ENCODE results near the gene KRTAP5-2.
"Not testable (repeated sequence)": the region's sequence is repeated elsewhere in the genome, so short reads cannot be mapped to it uniquely, and the experiment has no call there.

Gene KRTAP5-2

DNA sequence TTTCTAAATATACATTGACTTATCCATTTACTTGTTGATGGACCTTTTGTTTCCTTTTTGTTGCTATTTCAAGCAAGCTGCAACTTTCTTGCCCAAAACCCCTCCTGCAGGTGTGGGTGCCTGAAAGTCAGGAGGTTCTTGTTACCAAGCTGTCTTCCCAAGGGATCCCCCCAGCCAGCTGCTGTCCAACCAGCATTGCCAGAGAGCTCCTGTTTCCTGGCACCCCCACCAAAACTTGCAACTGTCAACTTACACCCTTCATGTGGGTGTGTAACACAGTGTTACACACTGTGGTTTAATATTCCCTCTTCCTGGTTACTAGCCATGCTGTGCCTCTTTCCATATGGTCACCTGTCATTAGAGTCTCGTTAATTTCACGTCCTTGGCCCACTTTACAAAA is 11.4 kb downstream of the KRTAP5-2 start:
- no peak for DNase-seq

DNA sequence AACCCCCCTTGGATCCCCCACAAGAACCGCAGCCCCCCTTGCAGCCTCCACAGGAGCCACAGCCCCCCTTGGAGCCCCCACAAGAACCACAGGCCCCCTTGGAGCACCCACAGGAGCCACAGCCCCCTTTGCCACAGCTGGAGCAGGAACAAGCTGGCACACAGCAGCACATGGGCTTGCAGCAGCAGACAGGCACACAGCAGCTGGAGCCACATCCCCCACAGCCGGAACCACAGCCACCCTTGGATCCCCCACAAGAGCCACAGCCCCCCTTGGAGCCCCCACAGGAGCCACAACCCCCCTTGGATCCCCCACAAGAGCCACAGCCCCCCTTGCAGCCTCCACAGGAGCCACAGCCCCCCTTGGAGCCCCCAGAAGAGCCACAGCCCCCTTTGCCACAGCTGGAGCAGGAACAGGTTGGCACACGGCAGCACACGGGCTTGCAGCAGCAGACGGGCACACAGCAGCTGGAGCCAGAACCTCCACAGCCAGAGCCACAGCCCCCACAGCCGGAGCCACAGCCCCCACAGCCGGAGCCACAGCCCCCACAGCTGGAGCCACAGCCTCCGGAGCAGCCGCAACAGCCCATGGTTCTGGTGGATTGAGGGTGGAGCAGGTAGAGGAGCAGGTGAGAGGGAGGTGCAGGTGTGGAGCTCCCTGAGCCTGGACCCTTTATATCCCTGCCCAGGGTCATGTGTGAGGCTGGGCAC is 13.3 kb downstream of the KRTAP5-2 start, which contains the start of gene KRTAP5-1:
TSS of gene KRTAP5-1 (minus strand) at position 623 of the 710 bp plus-strand sequence. CDS start at position 589, 34 bp downstream.
- not testable (repeated sequence) for DNase-seq

DNA sequence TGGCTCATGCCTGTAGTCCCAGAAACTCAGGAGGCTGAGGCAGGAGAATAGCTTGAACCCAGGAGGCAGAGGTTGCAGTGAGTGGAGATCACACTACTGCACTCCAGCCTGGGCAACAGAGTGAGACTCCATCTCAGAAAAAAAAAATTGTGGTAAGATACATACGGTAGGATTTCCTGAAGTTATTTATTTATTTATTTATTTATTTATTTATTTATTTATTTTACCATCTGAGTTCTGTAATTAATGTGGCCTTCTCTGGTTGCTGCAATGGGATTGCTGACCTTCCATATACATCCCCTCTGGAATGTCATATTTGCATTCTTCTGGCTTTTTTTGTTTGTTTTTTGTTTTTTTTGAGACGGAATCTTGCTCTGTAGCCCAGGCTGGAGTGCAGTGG is 15.2 kb downstream of the KRTAP5-2 start:
- DNase-seq, result not testable (repeated sequence)

DNA sequence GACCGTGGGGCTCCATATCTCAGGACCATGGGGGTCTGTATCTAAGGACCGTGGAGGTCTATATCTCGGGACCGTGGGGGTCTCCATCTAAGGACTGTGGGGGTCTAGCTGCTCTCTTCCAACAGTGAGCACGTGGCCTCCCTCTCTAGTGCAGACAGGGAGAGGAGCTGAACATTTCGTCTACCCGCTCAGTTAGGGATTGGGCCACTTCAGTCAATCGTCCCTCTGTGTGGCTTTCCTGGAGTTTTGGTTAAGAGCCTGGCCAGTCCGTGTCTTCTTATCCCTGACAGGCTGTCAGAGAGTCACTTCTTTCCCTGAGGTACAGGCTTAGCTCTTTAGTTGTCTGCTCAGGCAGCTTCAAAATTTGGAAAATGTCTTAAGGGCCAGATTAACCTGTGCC is 16.1 kb downstream of the KRTAP5-2 start:
- no peak for DNase-seq

DNA sequence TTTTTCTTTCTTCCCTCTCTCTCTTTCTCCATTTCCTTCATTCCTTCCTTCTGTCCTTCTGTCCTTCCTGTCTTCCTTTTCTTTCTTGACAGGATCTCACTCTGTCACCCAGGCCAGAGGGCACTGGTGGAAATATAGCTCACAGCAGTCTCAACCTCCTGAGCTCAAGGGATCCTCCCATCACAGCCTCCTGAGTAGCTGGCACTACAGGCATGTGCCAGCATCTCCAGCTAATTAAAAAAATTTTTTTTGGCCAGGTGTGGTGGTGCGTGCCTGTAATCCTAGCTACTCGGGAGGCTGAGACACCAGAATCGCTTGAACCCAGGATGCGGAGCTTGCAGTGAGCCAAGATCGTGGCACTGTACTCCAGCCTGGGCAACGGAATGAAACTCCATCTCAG is 21.3 kb downstream of the KRTAP5-2 start:
- DNase-seq, result no peak

DNA sequence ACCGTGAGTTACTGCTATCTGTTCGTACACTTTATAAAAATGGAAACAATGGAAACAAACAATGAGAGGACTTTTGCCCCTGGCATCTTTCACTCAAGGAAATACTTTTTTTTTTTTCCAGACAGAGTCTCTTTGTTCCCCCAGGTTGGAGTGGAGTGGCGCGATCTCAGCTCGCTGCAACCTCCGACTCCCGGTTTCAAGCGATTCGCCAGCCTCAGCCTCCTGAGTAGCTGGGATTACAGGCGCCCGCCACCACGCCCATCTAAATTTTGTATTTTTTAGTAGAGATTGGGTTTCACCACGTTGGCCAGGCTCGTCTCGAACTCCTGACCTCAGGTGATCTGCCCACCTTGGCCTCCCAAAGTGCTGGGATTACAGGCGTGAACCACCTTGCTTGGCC is 22.3 kb downstream of the KRTAP5-2 start:
- not testable (repeated sequence) for DNase-seq

DNA sequence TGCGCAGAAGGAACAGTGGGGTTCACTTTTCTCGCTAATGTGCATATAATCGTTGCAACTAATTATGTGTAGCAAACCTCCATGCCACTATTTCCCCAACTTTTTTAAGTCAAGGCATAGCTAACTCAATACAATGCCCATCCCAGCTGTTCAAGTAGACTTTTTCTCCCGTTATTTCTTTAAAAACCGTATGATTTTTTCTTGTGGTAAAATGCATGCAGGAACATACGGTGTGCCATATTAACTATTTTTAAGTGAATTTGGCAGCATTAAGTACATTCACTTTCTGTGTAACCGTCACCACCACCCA is 23.2 kb downstream of the KRTAP5-2 start:
- no peak for DNase-seq

DNA sequence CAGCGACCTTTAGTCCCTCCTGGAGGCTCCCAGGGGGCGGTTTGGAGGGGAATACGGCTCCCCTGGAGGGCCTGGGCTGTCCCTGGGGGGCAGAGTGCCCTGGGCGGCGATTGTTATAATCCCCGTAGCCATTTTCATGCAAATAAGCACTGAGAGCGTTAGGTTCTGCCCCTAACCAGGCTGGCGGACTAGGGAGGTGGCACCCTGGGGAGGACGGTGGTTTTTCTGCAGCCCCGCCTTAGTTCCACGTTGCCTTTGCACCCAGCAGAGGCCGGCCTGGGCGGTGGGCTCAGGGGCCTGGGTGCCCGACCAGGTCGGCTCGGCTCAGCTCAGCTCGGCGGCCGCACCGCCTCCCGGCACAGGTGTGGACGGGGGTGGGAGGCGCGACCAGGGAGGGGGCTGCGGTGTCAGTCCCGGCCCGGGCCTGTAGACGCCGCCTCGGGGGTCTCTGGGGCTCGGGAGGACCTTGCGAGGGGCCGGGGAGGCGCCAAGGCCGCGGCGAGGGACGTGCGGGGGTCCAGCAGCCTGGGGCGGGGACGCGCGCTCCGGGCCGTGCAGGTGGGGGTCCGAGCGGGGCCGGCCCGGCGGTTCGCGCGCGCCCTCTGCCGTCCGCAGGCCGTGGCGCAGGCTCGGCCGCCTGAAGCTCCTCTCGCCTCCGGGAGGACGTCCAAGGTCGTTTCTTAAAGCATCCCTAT is 23.7 kb downstream of the KRTAP5-2 start:
- peak; percentile 68 to 71 for DNase-seq

DNA sequence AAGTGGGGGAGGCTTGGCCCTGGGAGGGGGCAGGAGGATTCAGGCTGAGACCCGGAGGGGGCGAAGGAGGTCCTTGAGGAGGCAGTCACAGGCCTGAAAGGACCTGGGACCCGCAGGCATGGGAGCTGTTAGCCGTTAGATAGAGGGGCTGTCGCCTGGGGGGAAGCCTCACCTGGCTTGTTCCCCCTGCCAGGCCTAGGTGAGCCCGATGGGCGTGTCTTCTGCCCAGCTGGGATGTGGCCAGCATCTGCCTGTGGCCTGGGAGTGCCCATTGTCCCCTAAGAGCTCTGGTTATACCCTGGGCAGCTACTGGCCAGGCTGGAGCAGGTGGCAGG is 24.2 kb downstream of the KRTAP5-2 start:
- no peak for DNase-seq

DNA sequence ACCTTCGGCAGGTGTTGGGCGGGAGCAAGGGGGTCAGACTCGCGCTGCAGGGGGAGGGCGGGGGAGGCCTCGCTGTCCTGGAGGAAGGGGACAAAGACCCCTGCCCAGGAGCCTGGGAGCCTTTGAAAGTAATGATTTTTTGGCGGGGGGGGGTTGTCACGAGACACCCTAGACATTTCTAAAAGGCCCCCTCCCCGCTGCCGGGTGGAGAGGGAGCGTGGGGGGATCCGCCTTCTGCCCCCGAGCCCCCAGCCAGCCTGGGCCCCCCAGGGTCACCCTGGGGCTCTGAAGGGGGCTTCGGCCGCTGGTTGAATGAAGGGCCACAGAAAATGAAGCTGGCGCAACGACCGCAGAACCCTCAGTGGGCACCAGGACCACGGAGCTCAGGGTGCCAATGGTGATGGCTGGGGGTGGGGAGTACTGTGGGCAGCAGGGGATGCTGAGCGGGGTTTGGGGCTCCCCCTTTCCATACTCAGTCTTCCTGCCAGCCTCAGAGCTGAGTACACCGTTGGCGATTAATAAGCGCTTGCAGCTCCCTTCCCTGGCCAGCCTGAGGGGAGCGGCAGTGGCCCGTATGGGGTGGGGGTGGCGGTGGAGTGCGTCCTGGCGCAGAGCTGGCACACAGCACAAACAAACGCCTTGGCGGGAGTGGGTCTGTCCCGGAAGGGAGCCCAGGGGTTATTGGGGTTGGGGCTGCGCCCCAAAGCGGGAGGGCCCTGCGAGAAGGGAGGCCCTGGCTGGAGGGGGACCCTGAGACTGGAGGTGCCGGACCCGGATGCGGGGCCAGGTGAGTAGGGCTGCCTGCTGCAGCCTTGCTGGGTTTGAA is 24.8 kb downstream of the KRTAP5-2 start:
- DNase-seq, result peak; percentile 36 to 62

DNA sequence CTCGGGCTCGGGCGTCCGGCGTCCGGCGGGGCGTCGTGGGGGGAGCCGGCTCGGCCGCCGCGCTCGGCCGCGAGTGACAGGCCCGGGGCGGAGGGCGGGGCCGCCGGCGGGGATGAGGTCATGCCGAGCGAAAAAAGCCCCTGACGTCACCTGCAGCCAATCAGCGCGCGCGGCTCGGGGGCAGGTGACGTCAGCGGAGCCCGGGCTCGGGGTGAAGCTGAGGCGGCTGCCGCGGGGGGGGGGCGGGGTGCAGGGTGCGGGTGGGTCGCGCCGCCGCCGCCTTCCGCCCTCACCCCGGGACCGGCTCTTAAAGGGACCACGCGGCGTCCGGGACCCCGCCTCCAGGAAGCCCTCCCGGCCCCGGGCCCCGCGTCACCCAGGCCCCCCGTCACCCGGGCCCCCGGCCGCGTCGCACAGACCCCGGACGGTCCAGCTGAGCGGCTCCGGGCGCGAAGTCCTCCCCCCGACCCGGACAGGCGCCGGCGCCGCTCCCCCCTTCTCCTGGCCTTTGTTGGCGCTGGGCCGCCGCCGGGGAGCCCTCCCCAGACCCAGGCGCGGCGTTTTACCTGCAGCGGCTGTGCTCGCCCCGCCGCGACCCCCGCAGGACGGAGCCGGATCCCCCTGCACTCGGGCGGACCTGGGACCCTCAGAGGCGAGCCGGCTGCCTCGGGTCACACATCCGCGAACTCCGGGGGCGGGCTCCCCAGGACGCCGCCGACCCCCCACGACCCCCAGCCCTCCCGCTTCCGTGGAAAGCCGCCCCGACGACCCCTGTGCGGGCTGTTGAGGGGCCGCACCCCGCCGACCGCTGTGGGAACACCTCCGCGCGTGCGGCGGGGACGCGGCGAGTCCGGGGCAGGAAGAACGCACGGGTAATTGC is 25.7 kb downstream of the KRTAP5-2 start, which contains the start of gene DUSP8:
TSS of gene DUSP8 (minus strand) at position 75 of the 880 bp plus-strand sequence. CDS start 6,445 bp downstream, outside the sequence.
- DNase-seq, result peak; percentile 94 to 97

DNA sequence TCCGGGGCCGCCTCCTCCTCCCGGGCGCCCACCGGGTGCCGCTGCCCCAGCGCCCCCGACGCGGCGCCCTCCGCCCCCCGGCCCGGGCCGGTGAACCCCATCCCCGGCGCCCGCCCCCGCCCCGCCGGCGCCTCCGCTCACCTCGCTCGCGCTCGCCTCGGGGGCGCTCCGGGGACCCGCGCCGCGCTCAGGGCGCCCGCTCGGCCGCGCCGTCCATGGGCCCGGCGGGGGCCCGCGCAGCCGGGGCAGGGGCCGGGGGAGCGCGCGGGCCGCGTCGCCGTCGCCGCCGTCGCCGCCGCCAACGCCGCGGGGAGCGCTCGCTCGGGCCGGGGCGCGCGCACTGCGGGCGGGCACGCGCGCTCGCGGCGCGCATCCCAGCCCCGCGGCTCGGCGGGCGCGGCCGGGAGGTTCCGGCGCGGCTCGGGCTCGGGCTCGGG is 26.3 kb downstream of the KRTAP5-2 start:
- DNase-seq, result no peak

DNA sequence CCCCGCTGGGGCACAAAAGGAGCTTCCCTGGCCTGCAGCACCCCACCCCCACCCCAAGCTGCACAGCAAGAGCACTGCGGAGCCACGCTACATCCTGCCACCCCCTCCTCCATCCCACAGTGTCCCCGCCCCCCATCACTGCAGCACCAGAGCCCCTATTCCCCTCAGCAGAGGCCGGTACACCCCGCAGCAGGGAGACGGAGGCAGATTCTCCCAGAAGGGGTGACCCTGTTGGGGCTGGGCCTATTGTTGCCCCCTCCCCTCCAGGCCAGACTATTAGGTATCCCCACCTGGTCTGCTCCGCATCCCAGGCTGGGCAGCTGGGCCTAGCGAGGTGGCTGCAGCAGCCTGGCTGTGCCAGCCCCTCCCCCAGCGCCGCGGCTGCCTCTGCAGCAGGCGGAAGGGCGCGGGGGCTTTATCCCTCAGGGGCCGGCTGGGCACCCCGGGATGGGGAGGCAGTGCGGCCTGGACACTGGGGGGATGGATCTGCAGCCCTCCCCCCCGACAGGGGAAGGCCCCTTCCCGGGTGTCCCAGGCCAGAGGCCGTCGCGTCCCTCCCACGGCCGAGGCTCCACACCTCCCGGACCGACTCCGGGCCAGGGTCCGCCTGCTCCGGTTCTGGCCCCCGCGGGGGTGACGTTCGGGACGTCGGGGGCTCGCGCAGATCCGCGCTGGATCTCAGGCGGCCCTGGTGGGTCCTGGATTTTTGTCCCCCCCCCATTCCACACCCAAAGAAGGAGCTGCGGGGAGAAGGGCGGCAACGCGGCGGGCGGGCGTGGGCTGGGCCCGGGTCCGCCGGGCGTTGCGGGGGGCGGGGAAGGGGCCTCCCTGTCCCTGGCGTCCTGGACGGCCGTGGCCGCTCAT is 27.0 kb downstream of the KRTAP5-2 start:
- DNase-seq, result peak in 1 of 2 donors; percentile 45

DNA sequence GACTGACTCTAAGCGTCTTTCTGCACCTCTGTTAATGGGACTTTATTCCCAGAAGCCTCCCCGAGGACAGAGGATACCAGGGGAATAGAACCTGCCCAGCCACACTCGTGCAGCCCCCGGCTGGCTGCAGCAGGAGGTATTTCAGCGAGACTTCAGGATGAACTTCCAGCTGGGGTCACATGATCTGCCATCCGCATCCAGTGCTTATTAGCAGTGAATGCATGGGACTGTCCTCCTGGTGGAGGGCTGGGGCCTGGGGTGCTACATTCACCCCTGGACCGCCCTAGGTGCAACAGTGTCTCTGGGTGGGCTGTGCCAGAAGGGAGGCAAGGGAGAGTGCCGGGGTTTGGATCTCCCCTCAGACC is 27.6 kb downstream of the KRTAP5-2 start:
- DNase-seq, result no peak

DNA sequence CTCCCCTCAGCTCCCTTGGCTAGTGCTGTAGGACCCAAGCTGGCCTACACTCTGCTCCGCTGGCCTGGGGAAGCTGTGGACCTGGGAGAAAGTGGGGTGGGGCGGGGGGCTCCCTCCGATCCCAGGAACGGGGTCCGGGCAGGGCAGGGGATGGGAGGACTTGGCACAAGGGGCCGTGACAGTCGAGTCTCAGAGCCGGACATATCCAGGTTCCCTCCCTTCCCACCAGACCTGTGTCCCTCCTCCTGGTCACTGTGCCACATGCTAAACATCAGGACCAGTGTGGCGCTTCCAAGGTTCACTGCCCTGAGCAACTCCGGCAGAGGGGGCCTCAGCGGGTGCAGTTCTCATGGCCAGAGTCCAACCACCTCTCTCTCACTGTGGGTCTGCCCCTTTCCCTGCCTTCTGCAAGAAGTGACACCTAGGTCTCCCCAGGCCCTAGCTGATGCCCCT is 28.1 kb downstream of the KRTAP5-2 start:
- no peak for DNase-seq

DNA sequence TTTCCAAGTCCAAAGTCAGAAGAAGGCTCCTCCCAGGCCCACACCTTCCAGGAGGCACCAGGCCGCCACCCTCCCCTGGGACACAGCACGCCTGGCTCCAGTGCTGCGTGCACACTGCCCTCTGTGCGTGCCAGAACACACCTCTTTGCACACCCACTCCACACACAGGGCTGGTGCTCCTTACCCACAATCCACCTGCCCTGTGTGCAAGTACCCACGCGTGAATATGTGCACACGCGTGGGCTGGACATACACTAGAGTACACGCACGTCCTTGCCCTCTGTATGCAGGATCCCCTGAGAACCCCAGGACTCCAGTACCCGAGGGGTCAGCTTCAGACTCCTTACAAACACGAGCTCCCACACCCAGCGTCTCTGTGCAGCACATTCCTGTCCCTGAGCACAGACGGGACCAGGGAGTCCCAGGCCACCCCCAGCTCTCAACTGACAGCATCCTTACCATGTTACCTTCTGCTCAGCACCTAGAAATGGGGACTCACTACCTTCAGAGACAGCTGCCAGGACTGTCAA is 28.8 kb downstream of the KRTAP5-2 start:
- DNase-seq, result peak in 1 of 2 donors; percentile 9

DNA sequence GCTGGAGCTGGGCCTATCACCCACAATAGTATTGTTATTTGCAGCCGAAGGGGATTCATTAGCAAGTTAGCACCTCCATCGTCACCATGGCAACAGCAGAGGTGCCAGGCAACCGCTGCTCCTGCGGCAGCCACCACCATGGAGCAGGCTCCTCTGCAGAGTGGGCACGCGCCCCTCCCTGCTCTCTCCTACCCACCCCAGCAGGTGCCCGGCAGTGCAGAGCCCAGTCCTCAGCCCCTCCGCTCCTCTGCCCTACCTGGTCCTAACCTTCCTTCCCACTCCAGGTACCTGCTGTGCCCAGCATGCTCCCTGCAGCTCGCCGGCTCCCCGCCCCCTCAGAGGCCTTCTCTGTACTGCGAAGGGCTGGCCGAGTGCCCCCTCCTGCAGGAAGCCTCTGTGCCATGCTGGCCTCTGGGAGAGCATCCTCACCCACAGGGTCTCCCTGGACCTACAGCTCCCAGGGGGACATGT is 29.6 kb downstream of the KRTAP5-2 start:
- peak; percentile 73 to 79 for DNase-seq

DNA sequence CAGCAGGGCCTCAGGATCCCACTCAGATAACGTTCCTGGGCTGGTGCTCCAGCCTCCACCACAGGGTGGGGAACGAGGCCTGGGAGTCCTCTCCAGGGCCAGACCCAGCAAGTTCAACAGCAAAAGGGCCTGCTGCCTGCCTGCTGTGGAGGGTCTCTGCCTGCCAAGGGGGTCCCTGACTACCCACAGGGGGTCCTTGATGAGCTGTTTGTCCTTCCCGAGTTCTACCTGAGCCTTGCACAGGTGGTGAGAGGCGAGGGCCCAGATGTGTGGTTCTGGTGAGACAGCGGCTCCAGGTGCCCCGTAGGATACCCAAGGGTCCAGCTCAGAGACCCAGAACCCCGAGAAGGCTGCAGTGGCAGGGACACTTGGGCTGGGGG is 30.4 kb downstream of the KRTAP5-2 start:
- no peak for DNase-seq

DNA sequence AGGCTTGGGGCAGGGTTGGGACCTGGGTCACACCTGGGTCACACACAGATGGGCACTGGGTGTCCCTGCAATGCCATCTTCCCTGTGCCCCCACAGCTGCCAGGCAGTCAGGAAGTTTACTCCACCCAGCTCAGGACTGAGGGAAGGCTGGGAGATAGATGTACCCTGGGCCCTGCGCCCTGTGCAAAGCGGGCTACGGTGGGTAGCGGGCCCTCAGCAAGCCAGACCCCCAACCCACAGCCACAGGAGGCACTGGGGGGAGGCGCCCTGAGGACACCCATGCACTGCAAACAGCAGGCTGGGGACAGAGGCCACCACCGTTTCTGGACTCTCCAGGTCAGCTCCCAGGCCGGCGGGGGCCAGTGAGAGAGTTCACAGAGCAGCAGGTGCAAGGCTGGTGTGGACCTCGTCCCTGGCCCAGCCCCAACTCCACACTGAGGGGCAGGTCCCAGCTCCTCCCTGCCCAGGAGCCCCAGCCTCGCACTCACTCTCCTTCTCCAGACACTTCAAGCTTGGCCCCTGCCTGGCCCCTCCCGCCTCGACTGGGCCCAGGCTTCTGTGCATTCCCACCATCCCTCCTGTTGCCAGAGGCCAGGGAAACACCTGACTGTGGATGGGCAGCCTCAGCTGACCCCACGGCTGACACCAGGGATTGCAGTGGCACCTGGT is 30.9 kb downstream of the KRTAP5-2 start:
- no peak for DNase-seq

DNA sequence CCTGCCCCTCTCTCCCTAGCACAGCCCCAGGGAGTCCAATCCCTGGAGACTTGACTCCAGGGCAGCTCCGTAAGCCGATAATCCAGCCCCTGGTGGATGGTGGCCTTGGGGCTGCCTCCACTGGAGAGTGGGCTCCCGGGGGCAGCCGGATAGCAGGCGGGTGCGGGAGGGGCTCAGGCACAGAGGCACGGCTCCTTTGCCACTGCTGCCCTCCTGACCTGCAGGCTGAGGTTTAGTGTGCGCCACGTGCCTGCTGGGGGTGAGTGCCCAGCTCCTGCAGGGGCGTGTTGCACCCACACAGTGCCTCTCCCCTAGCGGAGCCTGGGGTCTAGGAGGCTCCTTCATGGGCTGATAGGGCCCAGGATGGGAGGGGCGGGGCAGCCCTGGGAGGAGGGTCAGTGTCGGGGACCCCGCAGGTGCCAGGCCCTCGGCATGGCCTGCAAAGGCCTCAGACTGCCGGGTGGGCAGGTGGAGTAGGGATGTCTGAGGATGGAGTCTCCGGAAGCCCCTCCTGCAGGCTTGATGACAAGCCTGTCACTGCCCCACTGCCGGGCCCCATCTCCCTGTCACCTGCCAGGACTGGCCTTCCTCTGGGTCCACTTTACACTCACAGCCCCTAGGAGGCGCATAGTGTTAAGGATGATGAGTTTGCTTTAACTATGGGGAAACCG is 31.6 kb downstream of the KRTAP5-2 start:
- DNase-seq, result peak in 1 of 2 donors; percentile 9
